GM21528 (cell line): ENCODE measurements around the gene CLK2.
"Not testable (repeated sequence)": the region's sequence is repeated elsewhere in the genome, so short reads cannot be mapped to it uniquely, and the experiment has no call there.

Experiments
- ATAC-seq: cut with Tn5 transposase; IDR thresholded peaks from one replicate; pipeline ENCODE4 v1.9.1; 2021; ENCODE audit warnings: mild to moderate bottlenecking, moderate library complexity; ENCODE audit not compliant: unreplicated experiment, low FRiP score

CLK2 gene

DNA sequence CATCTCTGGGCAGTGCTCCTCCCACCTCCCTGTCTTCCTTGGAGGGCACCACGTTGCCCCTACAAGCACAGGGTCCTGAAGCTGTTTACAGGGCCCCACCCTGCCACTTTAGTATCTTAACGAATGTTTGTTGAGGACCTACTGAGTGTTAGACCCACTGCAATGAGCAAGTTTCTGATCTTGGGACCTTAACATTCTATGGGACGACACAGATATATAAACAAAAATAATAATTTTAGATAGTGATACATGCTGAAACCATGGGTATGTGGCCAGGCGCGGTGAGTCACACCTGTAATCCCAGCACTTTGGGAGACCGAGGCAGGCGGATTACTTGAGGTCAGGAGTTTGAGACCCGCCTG is 28.2 kb downstream of the CLK2 start:
- no peak for ATAC-seq

DNA sequence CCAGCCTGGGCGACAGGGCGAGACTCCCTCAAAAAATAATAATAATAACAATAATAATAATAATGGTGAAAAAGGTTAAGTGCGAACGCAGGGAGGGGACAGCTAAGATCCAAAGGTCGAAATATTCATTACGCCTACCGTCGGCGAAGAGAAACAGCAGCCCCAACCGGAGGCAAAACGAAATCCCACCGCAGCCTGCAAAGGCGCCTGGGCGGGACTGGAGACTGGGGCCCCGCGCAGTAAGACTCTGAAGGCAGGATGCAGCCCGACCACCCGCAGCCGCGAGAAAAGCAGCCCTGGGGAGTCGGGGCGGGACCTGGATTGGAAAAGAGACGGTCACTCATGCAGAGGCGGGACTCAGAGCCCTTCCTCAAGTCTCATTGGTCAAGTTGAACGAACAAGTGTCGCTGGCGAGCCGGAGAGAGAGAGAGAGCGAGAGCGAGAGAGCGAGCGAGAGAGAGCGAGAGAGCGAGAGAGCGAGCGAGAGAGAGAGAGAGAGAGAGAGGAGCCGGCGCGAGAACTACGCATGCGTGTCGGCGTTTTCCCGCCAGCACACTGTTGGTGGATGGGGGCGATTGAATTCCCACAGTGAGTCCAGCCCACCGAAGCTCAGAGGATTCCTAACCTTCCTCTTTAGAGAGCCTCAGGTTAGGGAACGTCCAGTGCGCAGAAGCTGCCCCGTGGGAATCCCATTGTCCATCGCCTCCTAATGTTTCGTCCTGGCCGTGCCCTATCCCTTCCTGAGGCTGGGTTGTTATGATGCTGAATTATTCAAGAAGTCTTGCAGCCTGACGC is 28.7 kb downstream of the CLK2 start:
- ATAC-seq = peak; percentile 80

DNA sequence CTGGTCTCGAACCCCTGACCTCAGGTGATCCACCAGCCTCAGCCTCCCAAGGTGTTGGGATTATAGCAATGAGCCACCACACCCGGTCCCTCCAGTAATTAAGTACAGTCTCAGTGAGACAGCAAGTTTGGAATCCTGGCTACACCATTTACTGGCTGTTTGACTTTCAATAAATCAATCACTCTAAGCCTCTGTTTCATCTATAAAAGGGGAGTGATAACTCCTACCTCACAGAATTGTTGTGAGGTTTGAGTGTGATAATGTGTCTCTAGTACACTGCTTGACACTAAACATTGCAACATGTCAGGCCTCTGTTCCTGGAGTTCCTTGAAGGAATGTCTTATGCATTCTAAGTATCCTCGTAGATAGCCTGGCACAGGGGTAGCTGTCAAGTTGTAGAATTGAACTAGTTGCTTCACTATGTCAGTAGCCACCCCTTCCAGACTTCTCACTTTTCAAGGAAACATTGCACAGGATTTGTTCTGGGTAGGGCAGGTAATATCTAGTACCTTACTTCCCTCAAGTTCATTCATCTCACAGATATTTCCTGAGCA is 30.4 kb downstream of the CLK2 start:
- ATAC-seq = no peak

DNA sequence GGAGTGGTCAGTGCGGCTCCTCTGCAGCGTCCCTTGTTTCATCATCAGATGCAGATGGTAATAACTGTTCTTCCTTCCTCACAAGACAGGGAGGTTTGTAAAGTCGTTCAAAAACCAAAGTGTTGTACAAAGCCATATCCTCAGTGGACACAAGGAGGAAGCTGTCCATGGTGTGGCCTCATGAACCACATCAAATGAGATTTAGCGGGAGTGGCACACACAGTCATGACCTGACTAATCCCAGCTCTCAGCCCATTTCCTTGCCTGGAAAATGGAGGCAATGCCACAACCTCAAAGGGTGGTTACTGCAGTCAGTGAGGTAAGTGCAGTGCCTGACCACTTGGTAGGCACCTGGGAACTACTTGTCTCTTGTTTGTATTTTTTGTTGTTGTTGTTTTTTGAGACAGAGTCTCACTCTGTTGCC is 31.5 kb downstream of the CLK2 start:
- no peak for ATAC-seq

DNA sequence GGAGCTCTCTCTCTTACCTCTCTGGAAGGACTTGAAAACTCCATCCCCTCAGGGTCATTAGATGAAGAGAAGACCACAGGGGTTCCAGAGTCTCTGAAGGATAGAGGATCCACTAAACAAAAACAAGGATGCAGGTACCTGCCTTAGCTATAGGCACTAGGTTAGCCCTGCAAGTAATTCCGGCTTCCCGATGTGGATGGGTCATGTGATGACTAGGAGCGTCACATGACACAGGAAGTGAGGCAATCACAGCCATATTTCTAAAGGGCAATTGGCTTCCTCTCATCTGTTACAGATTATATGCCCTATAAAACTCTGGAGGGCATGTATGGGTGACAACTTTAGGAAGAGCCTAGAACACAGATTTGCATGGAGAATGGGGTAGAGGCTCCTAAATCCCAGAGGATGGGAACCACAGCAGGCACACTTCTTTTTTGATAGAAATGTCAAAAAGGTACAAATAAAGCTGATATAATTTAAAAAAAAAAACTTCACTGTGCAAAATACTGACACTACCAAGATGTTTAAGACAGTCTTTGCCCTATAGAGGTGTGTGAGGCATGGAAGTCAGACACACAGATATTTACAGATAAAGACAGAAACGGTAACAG is 32.1 kb downstream of the CLK2 start:
- no peak for ATAC-seq

DNA sequence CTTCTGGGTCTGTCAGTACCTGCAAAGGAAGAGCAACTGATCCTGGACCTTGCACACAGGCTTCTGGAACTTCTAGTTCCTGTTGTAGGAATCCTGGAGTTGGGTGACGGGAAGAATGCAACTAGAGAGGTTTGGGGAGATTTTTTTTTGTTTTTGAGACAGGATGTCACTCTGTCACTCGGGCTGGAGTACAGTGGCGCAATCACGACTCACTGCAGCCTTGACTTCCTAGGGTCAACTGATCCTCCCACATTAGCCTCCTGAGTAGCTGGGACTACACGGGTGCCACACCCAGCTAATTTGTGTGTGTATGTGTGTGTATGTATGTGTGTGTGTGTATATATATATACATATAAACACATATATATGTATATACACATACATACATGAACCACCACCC is 36.9 kb downstream of the CLK2 start:
- ATAC-seq = no peak

DNA sequence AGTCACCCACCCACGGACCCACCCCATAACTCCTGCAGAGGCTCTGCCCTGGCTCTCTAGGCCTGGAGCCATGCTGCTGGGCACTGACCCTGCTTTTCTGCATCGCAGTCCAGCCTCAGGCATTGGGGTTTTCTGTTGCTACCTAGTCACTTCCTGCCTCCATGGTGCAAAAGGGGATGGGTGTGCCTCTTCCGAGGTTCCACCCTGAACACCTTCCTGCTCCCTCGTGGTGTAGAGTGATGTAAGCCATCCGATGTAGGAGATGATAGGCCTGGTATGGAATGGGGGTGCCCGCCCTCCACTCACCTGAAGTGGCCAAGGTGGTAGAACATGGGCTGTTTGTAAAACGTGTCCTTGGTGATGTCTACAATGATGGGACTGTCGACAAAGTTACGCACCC is 37.9 kb downstream of the CLK2 start:
- not testable (repeated sequence) for ATAC-seq

DNA sequence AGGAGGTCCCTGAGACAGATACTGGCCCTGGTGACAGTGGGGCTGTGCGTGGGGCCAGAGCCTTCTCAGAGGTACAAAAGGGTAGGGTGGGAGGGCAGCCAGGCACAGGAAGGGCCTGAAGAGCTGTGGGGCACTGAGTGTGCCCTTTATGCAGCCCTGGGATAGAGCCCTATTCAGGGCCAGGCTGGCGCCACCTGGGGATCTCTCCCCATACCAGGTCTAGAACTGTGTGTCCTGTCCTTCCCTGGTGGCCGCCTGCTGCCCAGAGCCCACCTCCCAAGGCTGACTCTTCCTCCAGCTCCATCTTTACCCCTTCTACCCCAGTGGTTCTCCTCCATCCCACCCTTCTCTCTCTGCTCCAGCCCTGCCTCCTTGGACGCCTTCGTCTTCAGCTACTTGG is 39.8 kb downstream of the CLK2 start:
- not testable (repeated sequence) for ATAC-seq

DNA sequence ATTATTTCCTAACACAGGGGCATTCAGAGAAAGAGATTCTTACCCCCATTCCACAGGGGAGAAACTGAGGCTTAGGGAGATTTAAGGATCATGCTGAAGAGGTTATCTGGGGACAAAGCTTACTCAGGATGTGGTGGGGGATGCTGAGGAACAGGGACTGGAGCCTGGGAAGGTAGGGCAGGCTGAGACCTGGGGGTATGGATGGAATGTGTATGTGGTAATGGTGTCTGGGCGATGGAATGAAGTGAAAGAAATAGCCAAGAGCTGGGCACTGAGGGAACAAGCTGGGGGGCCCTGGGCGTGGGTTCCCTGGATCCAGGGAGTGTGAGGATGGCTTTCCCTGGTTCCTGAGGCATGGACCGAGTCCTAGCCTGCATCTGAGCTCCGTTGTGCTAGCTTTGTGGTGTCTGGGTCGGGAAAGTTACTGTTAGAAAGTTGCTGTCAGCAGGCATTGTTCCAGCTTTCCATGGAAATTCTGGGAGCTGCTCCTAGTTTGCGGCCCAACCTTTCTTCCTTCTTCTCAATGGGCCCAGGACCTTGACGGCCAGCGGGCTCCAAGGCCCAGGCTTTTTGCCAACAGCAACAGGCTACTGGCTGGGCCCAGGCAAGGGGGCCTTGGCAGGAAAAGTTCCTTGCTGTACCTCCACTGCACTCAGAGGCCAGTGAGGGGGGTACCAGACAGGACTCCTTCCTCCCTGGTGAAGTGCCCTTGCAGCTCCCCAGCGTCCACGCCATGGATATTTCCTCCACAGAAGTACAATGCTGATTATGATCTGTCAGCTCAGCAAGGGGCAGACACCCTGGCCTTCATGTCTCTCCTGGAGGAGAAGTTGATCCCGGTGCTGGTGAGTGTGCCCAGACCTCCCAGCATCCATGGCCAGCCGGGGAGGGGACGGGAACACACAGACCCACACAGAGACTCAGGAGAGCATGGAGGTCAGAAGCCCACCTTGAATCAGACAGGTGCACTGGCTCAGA is 41.0 kb downstream of the CLK2 start:
- not testable (repeated sequence) for ATAC-seq

DNA sequence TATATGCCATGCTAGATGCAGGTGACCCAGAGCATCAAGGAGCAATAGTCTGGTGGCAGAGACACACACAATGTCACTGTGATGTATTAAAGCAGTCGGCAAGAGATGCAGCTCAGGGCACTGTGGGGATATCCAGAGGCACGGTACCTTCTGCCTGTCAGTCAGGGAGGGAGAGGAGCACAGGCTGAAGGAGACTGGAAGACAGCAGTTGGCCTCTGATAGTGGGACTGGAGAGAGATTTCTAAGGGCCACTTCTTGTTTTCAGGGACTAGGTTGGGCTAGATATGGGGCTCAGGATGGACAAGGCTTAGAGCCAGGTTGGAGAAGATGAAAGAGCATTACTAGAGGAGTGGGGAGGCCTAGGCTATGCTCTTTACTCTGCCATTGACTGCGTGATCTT is 42.0 kb downstream of the CLK2 start:
- not testable (repeated sequence) for ATAC-seq

DNA sequence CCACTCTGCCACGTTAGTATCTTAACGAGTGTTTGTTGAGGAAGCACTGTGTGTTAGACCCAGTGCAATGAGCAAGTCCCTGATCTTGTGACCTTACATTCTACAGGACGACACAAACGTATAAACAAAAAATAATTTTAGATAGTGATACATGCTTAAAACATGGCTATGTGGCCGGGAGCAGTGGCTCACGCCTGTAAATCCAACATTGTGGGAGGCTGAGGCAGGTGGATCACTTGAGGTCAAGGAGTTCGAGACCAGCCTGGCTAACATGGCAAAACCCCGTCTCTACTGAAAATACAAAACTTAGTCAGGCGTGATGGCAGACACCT is 45.2 kb downstream of the CLK2 start:
- ATAC-seq = no peak

DNA sequence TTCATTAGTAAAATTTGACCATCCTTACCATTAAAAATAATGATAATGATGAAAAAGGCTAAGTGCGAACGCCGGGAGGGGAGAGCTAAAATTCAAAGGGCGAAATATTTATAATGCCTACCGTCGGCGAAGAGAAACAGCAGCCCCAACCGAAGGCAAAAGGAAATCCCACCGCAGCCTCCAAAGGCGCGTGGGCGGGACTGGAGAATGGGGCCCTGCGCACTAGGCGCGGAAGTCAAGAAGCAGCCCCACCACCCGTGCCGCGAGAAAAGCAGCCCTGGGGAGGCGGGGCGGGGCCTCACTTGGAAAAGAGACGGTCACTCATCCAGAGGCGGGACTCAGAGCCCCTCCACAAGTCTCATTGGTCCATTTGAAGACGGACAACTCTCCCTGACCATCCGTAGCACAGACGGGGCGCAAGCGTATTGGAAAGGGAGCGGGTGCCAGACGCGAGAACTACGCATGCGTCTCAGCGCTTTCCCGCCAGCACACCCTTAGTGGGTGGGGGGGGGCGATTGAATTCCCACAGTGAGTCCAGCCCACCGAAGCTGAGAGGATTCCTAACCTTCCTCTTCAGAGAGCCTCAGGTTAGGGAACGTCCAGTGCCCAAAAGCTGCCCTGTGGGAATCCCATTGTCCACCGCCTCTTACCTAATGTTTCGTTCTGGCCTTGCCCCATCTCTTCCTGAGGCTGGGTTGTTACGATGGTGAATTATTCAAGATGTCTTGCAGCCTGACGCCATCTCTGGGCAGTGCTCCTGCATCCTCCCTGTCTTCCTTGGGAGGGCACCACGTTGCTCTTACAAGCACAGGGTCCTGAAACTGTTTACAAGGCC is 45.8 kb downstream of the CLK2 start:
- peak; percentile 89 for ATAC-seq

DNA sequence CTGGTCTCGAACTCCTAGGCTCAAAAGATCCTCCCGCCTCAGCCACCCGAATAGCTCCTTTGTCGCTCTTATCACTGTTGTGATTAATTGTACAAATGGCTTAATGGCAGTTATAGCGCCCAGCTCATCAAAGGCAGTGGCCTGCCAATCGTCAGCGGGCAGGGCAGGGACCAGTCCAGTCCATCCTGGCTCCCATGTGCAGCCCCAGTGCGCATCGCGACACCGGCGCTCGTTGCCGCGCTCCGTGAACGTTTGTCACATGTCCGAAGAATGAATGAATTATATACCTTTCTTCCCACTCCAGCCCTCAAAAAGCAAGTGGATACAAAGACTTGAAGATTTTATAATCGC is 46.4 kb downstream of the CLK2 start:
- no peak for ATAC-seq

DNA sequence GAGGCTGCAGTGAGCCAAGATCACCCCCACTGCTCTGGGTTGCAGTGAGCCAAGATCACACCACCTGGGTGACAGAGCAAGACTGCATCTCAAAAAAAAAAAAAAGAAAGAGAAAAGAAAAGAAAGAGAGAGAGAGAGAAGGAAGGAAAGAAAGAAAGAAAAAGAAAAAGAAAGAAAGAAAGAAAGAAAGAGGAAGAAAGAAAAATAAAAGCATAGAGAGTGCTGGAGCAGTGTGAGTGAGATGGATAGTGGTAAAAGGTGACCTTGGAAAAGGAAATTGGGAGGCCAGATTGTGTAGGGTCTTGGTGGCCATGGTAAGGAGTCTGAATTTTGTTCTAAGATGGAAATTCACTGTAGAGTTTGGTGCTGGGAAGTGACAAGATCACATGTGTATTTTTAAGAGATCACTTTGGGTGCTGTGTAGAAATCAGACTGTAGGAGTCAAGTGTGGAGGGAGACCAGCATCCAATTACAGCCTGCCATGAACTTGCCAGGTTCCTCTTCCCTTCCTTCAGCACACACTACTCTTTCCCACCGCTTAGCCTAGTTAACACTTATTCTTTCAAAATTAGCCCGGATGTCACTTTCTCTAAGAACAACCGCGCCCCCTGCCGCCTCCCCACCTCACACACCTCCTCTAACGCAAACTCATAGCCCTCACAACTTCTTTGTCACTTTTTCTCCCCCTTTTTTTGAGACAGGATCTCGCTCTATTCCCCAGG is 47.0 kb downstream of the CLK2 start:
- no peak for ATAC-seq

DNA sequence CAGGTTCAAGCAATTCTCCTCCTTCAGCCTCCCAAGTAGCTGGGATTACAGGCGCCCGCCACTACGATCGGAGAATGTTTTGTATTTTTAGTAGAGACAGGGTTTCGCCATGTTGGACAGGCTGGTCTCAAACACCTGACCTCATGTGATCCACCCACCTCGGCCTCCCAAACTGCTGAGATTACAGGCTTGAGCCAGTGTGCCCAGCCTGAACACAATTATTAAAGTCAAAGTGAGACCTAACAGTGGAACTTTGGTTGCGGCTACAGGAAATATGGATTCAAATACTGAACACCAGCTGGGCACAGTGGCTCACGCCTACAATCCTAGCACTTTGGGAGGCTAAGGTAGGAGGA is 47.9 kb downstream of the CLK2 start:
- ATAC-seq = not testable (repeated sequence)

DNA sequence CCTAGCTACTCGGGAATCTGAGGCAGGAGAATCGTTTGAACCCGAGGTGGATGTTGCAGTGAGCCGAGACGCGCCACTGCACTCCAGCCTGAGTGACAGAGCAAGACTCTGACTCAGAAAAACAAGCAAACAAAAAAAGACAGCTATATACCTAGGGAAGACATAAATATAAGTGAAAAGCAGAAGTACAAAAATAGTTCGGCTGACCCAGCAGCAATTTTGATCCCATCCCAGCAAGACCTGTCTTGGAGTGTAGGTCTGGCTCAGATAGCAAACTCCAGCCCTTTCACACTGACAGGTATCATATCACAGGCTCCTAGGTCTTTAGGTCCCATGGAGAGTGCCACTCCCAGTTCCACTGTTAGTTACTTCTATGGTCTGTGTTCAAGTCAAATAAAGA is 50.3 kb downstream of the CLK2 start:
- no peak for ATAC-seq

DNA sequence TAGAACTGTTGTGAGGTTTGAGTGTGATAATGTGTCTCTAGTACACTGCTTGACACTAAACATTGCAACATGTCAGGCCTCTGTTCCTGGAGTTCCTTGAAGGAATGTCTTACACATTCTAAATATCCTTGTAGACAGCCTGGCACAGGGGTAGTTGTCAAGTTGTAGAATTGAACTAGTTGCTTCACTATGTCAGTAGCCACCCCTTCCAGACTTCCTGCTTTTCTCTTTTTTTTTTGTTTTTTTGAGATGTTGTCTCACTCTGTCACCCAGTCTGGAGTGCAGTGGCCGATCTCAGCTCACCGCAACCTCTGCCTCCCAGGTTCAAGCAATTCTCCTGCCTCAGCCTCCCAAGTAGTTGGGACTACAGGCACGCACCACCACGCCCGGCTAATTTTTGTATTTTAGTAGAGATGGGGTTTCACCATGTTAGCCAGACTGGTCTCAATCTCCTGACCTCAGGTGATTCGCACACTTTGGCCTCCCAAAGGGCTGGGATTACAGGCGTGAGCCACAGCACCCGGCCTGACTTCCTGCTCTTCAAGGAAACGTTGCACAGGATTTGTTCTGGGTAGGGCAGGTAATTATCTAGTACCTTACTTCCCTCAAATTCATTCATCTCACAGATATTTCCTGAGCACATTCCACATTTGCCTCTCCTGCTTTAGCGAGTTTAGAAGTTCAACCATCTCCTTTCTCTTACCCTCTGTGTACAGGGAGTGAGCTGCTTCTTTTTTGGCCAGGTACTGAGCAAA is 52.9 kb downstream of the CLK2 start:
- not testable (repeated sequence) for ATAC-seq

DNA sequence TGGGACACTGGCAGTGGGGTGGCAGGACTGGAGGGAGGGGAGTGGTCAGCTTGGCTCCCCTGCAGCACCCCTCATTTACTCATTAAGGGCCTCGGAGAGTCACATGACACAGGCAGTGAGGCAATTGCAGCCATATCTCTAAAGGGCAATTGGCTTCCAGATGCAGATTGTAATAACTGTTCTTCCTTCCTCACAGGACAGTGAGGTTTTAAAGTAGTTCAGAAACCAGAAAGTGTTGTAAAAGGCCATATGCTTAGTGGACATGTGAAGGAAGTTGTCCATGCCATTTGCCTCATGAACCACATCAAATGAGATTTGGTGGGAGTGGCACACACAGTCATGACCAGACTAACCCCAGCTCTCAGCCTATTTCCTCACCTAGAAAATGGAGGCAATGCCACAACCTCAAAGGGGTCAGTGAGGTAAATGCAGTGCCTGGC is 53.7 kb downstream of the CLK2 start:
- no peak for ATAC-seq
